ENCODE results near the gene RPS6KA2. TPM values are rescaled to one million over a fixed set of nuclear protein-coding genes. Genes with fewer than 3 reads are reported as not detected.

Gene RPS6KA2
- total and polyA plus RNA-seq, 2 experiments from 2014 or later: 12.5 to 25.3 TPM

GRCh38 chr6:166520905-166521834, 105.9 kb downstream of the RPS6KA2 start:
- H3K27ac ChIP-seq (ENCODE audit: low read depth): no peak overlapping the region
- H3K27me3 Mint-ChIP-seq (ENCODE audit: insufficient read depth, low read depth, poor library complexity): peaks cover 7% of the 10 kb centered on the region
- H3K4me2 ChIP-seq: no peak overlapping the region
- no peaks in the 10 kb centered on the region; the same call in 1 of the 2 replicates for H3K79me2 ChIP-seq (replicated peaks; ENCODE audit: insufficient read depth)
- peaks cover 5% of the 10 kb centered on the region; the same call in 1 of the 2 replicates for H4K20me1 ChIP-seq (replicated peaks; ENCODE audit: insufficient read depth)
- H3K27me3 ChIP-seq (ENCODE audit: insufficient read depth): no peaks in the 10 kb centered on the region
- H3K4me1 Mint-ChIP-seq: peaks cover under 1% of the 10 kb centered on the region; the same call in 2 of the 3 replicates
- DNase-seq (ENCODE audit: low spot score): no peak
- no peak overlapping the region for H3K27ac Mint-ChIP-seq
- no peaks in the 10 kb centered on the region for H3F3A ChIP-seq (replicated peaks; ENCODE audit: low read depth)
- no peak overlapping the region for H2AFZ ChIP-seq
- no peaks in the 10 kb centered on the region for H3K4me1 ChIP-seq (ENCODE audit: insufficient read depth)
- 0 out of 2 replicates have a peak, but pooled peaks cover 3% of the 10 kb centered on the region for H3K9me2 ChIP-seq (ENCODE audit: insufficient read depth)
- no peak overlapping the region for H3K4me3 Mint-ChIP-seq
- H3K36me3 Mint-ChIP-seq (ENCODE audit: low read depth): peaks cover 60% of the 10 kb centered on the region
- H3K9me3 Mint-ChIP-seq: peaks cover 27% of the 10 kb centered on the region
- TF ChIP-seq CTCF (conservative IDR thresholded peaks at IDR 0.05; ENCODE audit: low read depth in 2 of 2) (no peak), ETS1 (IDR thresholded peaks at IDR 0.05) (no peak), ZNF331 (CRISPR knock-in tag; IDR thresholded peaks at IDR 0.05; ENCODE audit: low read depth) (no peak), ZNF462 (CRISPR knock-in tag; IDR thresholded peaks at IDR 0.05) (no peak), ZNF114 (CRISPR knock-in tag; IDR thresholded peaks at IDR 0.05) (no peak), REST (IDR thresholded peaks at IDR 0.05; ENCODE audit: unreplicated experiment) (no peak), EZH2phosphoT487 (IDR thresholded peaks at IDR 0.05; ENCODE audit: unreplicated experiment) (no peak), CREB1 (CRISPR knock-in tag; IDR thresholded peaks at IDR 0.05; ENCODE audit: low read depth) (no peak), STAT1 (IDR thresholded peaks at IDR 0.05; ENCODE audit: unreplicated experiment) (no peak), EZH2 (IDR thresholded peaks at IDR 0.05; ENCODE audit: low read depth, unreplicated experiment) (no peak), JUNB (IDR thresholded peaks at IDR 0.05; ENCODE audit: unreplicated experiment) (no peak)
- H3K36me3 ChIP-seq (ENCODE audit: insufficient read depth): peaks cover 5% of the 10 kb centered on the region; the same call in 1 of the 2 replicates
- no peak overlapping the region for H3K4me3 ChIP-seq
- no peak for ATAC-seq
